ENCODE results near the gene FNTB.

Gene FNTB

GRCh38 chr14:65003394-65003793 is 16.7 kb downstream of the FNTB start:
- H2BK120ac ChIP-seq (ENCODE audit: insufficient read depth, low read length, poor library complexity) = no peak overlapping the region
- WGBS (ENCODE audit: extremely low coverage, insufficient coverage, insufficient read length) = no CpG with 5 or more reads among the region's 2 CpGs

DNA sequence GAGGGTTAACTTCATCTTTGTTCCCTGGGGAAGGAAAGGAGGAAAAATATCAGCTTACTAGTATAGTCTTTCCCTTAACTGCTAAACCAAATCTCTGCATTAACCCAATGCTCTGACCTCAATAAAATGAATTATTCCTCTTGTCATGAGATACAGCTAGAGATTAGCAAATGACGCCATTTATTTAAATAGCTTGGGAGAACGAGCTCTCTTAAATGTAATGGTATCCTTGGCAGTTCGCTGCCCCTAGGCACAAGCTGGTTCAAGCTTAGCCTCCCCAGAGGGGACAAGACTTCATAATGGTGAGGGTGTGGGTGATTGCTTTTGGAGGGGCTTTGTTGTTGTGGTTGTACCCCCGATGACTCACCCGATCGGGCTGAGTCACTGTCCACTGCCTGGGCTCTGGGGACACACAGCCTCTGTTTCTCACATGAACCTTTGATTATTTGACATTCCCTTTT is 19.6 kb downstream of the FNTB start:
- Histone ChIP-seq H3K79me2 (ENCODE audit: control insufficient read depth, insufficient read depth, low read length, poor library complexity) (no peaks in the 10 kb centered on the region), H4K91ac (ENCODE audit: low read depth, low read length) (no peak overlapping the region), H3K79me1 (ENCODE audit: low read length) (no peaks in the 10 kb centered on the region), H3K27ac (ENCODE audit: low read depth, low read length) (no peak overlapping the region), H4K12ac (ENCODE audit: low read depth, low read length) (no peak overlapping the region), H2BK120ac (ENCODE audit: insufficient read depth, low read length, poor library complexity) (no peak overlapping the region), H3K23ac (ENCODE audit: low read length) (no peak overlapping the region), H3K4me2 (ENCODE audit: low read length) (no peak overlapping the region), H3K27me3 (ENCODE audit: insufficient read depth, low read length) (no peaks in the 10 kb centered on the region), H2AFZ (ENCODE audit: insufficient read depth, low read length, poor library complexity) (no peak overlapping the region), H2BK12ac (ENCODE audit: low read length) (no peak overlapping the region), H4K8ac (ENCODE audit: low read depth, low read length) (no peak overlapping the region), H3K14ac (ENCODE audit: low read length) (no peak overlapping the region), H3K9ac (ENCODE audit: low read length) (no peak overlapping the region), H3K4me1 (ENCODE audit: control insufficient read depth in 1 of 2, insufficient read depth in 2 of 2, low read length in 2 of 2) (peaks cover 0 to 2% of the 10 kb centered on the region in 2 experiments), H3K9me3 (ENCODE audit: insufficient read depth, low read depth, low read length) (no peaks in the 10 kb centered on the region), H2BK5ac (ENCODE audit: low read depth, low read length, poor library complexity) (no peak overlapping the region), H3K18ac (ENCODE audit: low read length) (no peak overlapping the region), H2AK5ac (ENCODE audit: low read length) (no peak overlapping the region), H3K4ac (ENCODE audit: low read depth, low read length) (no peak overlapping the region), H3K4me3 (ENCODE audit: low read depth, low read length) (no peak overlapping the region), H3K36me3 (ENCODE audit: control insufficient read depth in 1 of 2, insufficient read depth in 2 of 2, low read length in 2 of 2) (peaks cover 0 to 2% of the 10 kb centered on the region in 2 experiments)
- no peak for DNase-seq
- no CpG with 5 or more reads among the region's 6 CpGs for WGBS (ENCODE audit: extremely low coverage, insufficient coverage, insufficient read length)

More at GRCh38 chr14:65003394-65003793, 16.7 kb downstream of the FNTB start:
- no peak for DNase-seq
- Histone ChIP-seq H3K4ac (ENCODE audit: low read depth, low read length) (no peak overlapping the region), H3K9ac (ENCODE audit: low read length) (no peak overlapping the region), H3K79me1 (ENCODE audit: low read length) (no peaks in the 10 kb centered on the region), H3K4me2 (ENCODE audit: low read length) (no peak overlapping the region), H3K79me2 (ENCODE audit: control insufficient read depth, insufficient read depth, low read length, poor library complexity) (no peaks in the 10 kb centered on the region), H3K9me3 (ENCODE audit: insufficient read depth, low read depth, low read length) (no peaks in the 10 kb centered on the region), H4K91ac (ENCODE audit: low read depth, low read length) (no peak overlapping the region), H3K23ac (ENCODE audit: low read length) (no peak overlapping the region), H2AFZ (ENCODE audit: insufficient read depth, low read length, poor library complexity) (no peak overlapping the region), H4K12ac (ENCODE audit: low read depth, low read length) (no peak overlapping the region), H3K36me3 (ENCODE audit: control insufficient read depth in 1 of 2, insufficient read depth in 2 of 2, low read length in 2 of 2) (no peaks in the 10 kb centered on the region), H3K27me3 (ENCODE audit: insufficient read depth, low read length) (no peaks in the 10 kb centered on the region), H2AK5ac (ENCODE audit: low read length) (no peak overlapping the region), H3K18ac (ENCODE audit: low read length) (no peak overlapping the region), H3K4me3 (ENCODE audit: low read depth, low read length) (no peak overlapping the region), H4K8ac (ENCODE audit: low read depth, low read length) (no peak overlapping the region), H3K14ac (ENCODE audit: low read length) (no peak overlapping the region), H2BK12ac (ENCODE audit: low read length) (no peak overlapping the region), H3K27ac (ENCODE audit: low read depth, low read length) (no peak overlapping the region), H2BK5ac (ENCODE audit: low read depth, low read length, poor library complexity) (no peak overlapping the region), H3K4me1 (ENCODE audit: control insufficient read depth in 1 of 2, insufficient read depth in 2 of 2, low read length in 2 of 2) (peaks cover 0 to 2% of the 10 kb centered on the region in 2 experiments)

DNA sequence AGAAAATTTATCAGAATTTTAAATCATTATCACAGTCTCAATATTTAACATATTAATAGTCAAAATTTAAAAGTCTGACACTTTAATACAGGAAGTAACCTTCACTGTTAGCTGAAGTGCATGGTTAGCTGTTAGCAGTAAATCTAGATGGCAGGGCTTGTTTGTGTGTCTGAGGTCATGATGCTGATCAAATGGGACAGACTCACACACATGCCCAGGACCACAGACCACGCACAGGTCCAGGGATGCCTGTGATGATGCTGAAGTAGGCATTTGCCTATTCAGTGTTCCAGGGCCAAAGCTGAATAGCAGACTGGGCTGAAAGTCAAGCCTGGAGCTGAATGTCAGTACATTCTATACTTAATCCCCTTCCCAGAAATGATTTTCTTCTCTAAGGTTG is 20.5 kb downstream of the FNTB start:
- H4K8ac ChIP-seq (ENCODE audit: low read depth, low read length) = no peak overlapping the region
- H4K12ac ChIP-seq (ENCODE audit: low read depth, low read length) = no peak overlapping the region
- H3K4me2 ChIP-seq (ENCODE audit: low read length) = no peak overlapping the region
- no peak overlapping the region for H2AK5ac ChIP-seq (ENCODE audit: low read length)
- no peak overlapping the region for H2BK12ac ChIP-seq (ENCODE audit: low read length)
- H3K9ac ChIP-seq (ENCODE audit: low read length) = no peak overlapping the region
- no peak overlapping the region for H3K23ac ChIP-seq (ENCODE audit: low read length)
- no CpG with 5 or more reads among the region's 1 CpG for WGBS (ENCODE audit: extremely low coverage, insufficient coverage, insufficient read length)
- H2BK5ac ChIP-seq (ENCODE audit: low read depth, low read length, poor library complexity) = no peak overlapping the region
- H2BK120ac ChIP-seq (ENCODE audit: insufficient read depth, low read length, poor library complexity) = no peak overlapping the region
- H3K27me3 ChIP-seq (ENCODE audit: insufficient read depth, low read length) = no peaks in the 10 kb centered on the region
- H3K4ac ChIP-seq (ENCODE audit: low read depth, low read length) = no peak overlapping the region
- H3K36me3 ChIP-seq (ENCODE audit: control insufficient read depth in 1 of 2, insufficient read depth in 2 of 2, low read length in 2 of 2) = peaks cover 2 to 3% of the 10 kb centered on the region in 2 experiments
- H3K4me1 ChIP-seq (ENCODE audit: control insufficient read depth in 1 of 2, insufficient read depth in 2 of 2, low read length in 2 of 2) = peaks cover 0 to 2% of the 10 kb centered on the region in 2 experiments
- no peaks in the 10 kb centered on the region for H3K9me3 ChIP-seq (ENCODE audit: insufficient read depth, low read depth, low read length)
- H4K91ac ChIP-seq (ENCODE audit: low read depth, low read length) = no peak overlapping the region
- H3K79me1 ChIP-seq (ENCODE audit: low read length) = no peaks in the 10 kb centered on the region
- no peak overlapping the region for H3K27ac ChIP-seq (ENCODE audit: low read depth, low read length)
- H3K79me2 ChIP-seq (ENCODE audit: control insufficient read depth, insufficient read depth, low read length, poor library complexity) = no peaks in the 10 kb centered on the region
- H3K14ac ChIP-seq (ENCODE audit: low read length) = no peak overlapping the region
- H3K18ac ChIP-seq (ENCODE audit: low read length) = no peak overlapping the region
- no peak overlapping the region for H3K4me3 ChIP-seq (ENCODE audit: low read depth, low read length)
- H2AFZ ChIP-seq (ENCODE audit: insufficient read depth, low read length, poor library complexity) = no peak overlapping the region
- DNase-seq = no peak

DNA sequence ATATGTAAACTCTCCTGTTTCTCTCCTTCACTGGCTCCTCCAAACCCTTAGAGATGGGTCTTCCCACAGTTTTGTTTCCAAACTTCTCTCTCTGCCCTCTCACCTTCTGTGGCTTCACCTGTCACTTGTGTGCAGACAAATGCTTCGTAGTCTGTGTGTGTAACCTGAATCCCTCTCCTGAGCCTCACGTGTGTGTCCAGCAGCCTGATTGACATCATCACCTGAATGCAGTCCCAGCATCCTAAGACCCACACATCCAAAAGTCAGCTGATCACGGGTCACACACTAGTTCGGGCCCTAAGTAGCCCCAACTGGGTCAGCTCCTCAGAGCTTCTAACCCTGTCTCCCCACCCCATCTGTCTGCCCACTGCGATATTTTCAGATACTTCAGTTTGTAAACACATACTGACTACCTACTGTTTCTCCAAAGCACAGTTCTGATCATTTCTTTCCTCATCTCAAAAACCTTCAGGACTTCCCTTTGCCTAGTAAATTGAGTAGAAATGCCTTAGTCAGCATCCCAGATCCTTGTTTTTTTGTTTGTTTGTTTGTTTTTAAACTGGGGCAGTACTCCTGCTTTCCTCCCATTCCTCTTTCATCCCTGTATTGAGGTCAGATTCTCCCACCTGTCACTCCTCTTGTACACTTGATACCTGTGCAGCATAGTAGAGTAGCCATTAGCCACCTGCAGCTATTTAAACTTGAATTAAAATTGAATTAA is 23.7 kb downstream of the FNTB start:
- H3K4me3 ChIP-seq (ENCODE audit: low read depth, low read length) = no peak overlapping the region
- no peak overlapping the region for H4K8ac ChIP-seq (ENCODE audit: low read depth, low read length)
- no peak overlapping the region for H2BK12ac ChIP-seq (ENCODE audit: low read length)
- H3K4me1 ChIP-seq (ENCODE audit: control insufficient read depth in 1 of 2, insufficient read depth in 2 of 2, low read length in 2 of 2) = peaks cover 0 to 2% of the 10 kb centered on the region in 2 experiments
- peak overlapping the region; percentile 47 for H3K23ac ChIP-seq (ENCODE audit: low read length)
- no peaks in the 10 kb centered on the region for H3K79me2 ChIP-seq (ENCODE audit: control insufficient read depth, insufficient read depth, low read length, poor library complexity)
- H3K9me3 ChIP-seq (ENCODE audit: insufficient read depth, low read depth, low read length) = no peaks in the 10 kb centered on the region
- H2BK5ac ChIP-seq (ENCODE audit: low read depth, low read length, poor library complexity) = no peak overlapping the region
- no peaks in the 10 kb centered on the region for H3K79me1 ChIP-seq (ENCODE audit: low read length)
- no peak for DNase-seq
- no CpG with 5 or more reads among the region's 5 CpGs for WGBS (ENCODE audit: extremely low coverage, insufficient coverage, insufficient read length)
- H3K4ac ChIP-seq (ENCODE audit: low read depth, low read length) = no peak overlapping the region
- H2BK120ac ChIP-seq (ENCODE audit: insufficient read depth, low read length, poor library complexity) = no peak overlapping the region
- H3K14ac ChIP-seq (ENCODE audit: low read length) = no peak overlapping the region
- no peaks in the 10 kb centered on the region for H3K27me3 ChIP-seq (ENCODE audit: insufficient read depth, low read length)
- H4K91ac ChIP-seq (ENCODE audit: low read depth, low read length) = no peak overlapping the region
- H4K12ac ChIP-seq (ENCODE audit: low read depth, low read length) = no peak overlapping the region
- H2AFZ ChIP-seq (ENCODE audit: insufficient read depth, low read length, poor library complexity) = no peak overlapping the region
- no peak overlapping the region for H3K9ac ChIP-seq (ENCODE audit: low read length)
- H3K18ac ChIP-seq (ENCODE audit: low read length) = no peak overlapping the region
- H3K36me3 ChIP-seq (ENCODE audit: control insufficient read depth in 1 of 2, insufficient read depth in 2 of 2, low read length in 2 of 2) = peaks cover 5 to 6% of the 10 kb centered on the region in 2 experiments
- H2AK5ac ChIP-seq (ENCODE audit: low read length) = no peak overlapping the region
- no peak overlapping the region for H3K27ac ChIP-seq (ENCODE audit: low read depth, low read length)
- H3K4me2 ChIP-seq (ENCODE audit: low read length) = no peak overlapping the region

Measured in trophoblast cell (in vitro differentiated cells and primary cell).